ENCODE data around the gene MYRFL.

Gene MYRFL

DNA sequence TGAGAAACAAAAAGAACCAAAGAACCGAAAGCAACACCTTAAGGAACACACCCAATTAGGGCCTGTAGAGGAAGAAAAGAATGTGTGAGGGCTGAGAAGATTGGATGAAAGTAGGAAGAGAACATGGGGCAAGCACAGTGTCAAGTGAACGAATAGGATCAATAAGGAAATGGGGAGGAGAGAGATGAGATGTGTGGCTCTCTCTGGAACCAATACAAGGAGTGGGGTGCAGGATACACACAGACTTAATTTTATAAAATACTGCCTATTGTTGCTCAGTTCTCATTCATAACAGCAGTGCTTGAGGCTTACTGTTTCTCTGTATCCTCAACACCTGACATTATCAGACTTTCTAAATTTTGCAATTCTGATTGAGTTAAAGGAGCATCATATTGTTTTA is 93.3 kb downstream of the MYRFL start:
- TF ChIP-seq, protein P1, sequence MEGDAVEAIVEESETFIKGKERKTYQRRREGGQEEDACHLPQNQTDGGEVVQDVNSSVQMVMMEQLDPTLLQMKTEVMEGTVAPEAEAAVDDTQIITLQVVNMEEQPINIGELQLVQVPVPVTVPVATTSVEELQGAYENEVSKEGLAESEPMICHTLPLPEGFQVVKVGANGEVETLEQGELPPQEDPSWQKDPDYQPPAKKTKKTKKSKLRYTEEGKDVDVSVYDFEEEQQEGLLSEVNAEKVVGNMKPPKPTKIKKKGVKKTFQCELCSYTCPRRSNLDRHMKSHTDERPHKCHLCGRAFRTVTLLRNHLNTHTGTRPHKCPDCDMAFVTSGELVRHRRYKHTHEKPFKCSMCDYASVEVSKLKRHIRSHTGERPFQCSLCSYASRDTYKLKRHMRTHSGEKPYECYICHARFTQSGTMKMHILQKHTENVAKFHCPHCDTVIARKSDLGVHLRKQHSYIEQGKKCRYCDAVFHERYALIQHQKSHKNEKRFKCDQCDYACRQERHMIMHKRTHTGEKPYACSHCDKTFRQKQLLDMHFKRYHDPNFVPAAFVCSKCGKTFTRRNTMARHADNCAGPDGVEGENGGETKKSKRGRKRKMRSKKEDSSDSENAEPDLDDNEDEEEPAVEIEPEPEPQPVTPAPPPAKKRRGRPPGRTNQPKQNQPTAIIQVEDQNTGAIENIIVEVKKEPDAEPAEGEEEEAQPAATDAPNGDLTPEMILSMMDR (IDR thresholded peaks at IDR 0.05; ENCODE audit: insufficient read depth, missing control alignments): no peak
- no peak for DNase-seq (ENCODE audit: insufficient read length, low spot score)
- no peak for FAIRE-seq

DNA sequence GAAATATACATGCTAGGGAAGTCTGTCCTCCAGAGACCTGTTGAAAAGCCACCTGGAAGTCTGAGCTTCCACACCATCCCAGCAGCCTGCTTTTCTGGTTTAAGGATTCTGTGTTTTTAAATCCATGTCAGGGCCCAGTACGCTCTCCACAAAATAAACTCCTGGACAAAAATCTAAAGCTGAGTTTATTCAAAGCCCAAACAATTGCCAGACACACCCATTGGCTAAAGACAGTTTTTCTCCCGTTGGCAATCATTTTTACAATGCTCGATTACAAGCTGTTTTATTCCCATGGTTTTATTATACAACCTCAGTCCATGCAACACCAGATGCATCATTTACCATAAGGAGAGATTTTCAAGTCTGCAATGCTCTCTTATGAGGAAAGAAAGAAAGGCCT is 94.5 kb downstream of the MYRFL start:
- no peak for FAIRE-seq
- DNase-seq (ENCODE audit: insufficient read length, low spot score): no peak
- TF ChIP-seq, protein P1 (IDR thresholded peaks at IDR 0.05; ENCODE audit: insufficient read depth, missing control alignments): no peak

DNA sequence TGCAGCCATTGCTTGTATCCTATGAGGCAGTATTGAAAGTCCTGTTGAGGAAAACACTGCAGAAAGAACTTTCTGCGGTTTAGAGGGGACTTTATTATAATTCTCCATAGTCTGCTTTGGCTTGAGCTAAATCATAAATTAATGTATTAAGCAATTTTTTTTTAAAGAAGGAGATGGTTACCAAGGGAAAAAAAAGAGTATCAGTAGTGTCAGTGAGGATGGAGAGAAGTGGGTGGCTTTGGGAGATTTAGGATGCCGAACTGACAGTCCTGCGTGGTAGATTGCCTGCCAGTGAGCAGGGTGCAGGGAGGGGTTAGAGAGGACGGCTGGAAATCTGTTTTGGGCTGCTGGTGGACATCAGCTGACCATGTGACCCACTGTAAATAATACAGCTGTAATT is 96.8 kb downstream of the MYRFL start:
- FAIRE-seq (no peak), DNase-seq (ENCODE audit: insufficient read length, low spot score) (no peak)
- TF ChIP-seq, protein P1 (IDR thresholded peaks at IDR 0.05; ENCODE audit: insufficient read depth, missing control alignments): no peak

DNA sequence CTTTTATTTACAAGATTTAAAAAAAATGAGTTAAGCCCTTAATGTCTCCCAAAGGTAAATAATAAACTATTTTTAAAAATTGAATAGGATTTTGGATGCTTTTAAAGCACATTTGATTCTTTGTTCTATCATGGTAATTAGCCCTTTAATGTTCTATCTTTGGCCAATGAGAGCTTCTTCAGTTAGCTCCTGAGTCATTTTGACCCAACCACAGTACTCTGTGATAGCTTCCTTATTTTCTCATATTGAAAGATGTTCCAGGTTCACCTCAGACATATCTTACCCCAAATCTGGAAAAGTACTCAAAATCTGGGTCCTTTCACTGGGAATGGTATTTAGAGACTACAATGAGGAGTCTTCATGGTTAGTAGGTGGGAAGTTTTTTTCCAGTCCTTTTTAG is 98.0 kb downstream of the MYRFL start:
- TF ChIP-seq, protein P1 (IDR thresholded peaks at IDR 0.05; ENCODE audit: insufficient read depth, missing control alignments): no peak
- DNase-seq (ENCODE audit: insufficient read length, low spot score) (no peak), FAIRE-seq (no peak)

DNA sequence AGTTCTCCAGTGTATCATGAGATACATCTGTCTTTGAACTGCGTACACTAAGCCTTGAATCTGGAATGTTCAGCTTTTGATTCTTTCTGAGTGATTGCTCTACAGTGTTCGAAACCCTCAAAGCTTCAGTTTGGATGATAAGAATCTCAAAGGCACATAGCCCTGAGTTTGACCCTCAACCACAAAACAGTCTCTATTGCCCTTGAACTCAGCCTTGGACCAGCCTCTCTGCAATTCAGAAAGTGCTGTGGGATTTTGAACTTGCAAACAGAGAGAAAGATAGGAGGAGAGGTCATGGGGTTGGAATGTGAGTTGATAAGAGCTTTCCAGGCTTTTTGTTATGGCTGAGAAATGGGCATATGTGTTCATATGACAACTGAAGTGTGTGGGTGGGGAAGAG is 100.3 kb downstream of the MYRFL start:
- no peak for FAIRE-seq

DNA sequence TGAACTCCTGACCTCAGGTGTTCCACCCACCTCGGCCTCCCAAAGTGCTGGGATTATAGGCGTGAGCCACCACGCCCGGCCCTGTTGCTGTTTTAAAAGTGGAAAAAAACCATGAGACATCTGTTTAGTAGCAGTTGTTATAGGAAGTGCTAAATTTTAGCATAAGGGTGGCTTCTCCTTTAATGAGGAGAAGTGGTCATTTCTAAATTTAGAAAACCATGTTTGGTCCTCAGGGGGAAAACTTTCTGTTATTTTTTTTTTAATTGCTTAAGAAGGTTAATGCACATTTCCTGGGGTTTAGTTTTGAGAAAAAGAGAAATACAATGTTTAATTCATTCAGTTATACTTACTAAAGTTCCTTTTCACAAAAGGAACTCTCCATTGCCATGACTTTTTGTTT is 102.1 kb downstream of the MYRFL start:
- TF ChIP-seq, protein P1 (IDR thresholded peaks at IDR 0.05; ENCODE audit: insufficient read depth, missing control alignments): no peak
- DNase-seq (ENCODE audit: insufficient read length, low spot score): no peak
- FAIRE-seq: no peak

More for the DNA sequence above, 100.3 kb downstream of the MYRFL start:
- TF ChIP-seq, protein P1 (IDR thresholded peaks at IDR 0.05; ENCODE audit: insufficient read depth, missing control alignments): no peak
- no peak for DNase-seq (ENCODE audit: insufficient read length, low spot score)

DNA sequence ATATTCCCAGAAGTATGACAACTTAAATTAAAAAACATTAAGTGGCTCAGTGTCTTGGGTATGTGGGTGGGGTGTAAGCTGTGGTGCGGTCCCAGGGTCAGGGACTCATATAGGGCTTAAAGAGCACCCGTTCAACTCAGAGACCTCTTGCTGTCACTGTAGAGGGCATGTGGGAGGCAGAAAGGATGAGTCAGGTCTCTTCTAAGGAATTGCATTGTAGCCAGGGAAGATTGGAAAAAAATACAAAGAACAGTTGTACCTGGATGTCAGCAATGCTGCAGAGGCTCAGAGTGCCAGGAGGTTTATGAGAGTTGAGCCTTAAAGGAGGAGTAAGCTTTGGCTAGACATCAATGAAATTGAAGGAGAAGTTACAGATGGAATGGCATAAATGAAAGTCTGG is 104.1 kb downstream of the MYRFL start:
- FAIRE-seq: no peak
- TF ChIP-seq, protein P1 (IDR thresholded peaks at IDR 0.05; ENCODE audit: insufficient read depth, missing control alignments): no peak

More for the DNA sequence above, 104.1 kb downstream of the MYRFL start:
- no peak for DNase-seq (ENCODE audit: insufficient read length, low spot score)

All from D721Med (cell line).